ENCODE results near the gene PMPCA. TPM values are rescaled to one million over a fixed set of nuclear protein-coding genes. Genes with fewer than 3 reads are reported as not detected.

The PMPCA gene
- total RNA-seq, 4 donors from 2014 or later: 29.4 to 38.7 (median 33.5) TPM

DNA sequence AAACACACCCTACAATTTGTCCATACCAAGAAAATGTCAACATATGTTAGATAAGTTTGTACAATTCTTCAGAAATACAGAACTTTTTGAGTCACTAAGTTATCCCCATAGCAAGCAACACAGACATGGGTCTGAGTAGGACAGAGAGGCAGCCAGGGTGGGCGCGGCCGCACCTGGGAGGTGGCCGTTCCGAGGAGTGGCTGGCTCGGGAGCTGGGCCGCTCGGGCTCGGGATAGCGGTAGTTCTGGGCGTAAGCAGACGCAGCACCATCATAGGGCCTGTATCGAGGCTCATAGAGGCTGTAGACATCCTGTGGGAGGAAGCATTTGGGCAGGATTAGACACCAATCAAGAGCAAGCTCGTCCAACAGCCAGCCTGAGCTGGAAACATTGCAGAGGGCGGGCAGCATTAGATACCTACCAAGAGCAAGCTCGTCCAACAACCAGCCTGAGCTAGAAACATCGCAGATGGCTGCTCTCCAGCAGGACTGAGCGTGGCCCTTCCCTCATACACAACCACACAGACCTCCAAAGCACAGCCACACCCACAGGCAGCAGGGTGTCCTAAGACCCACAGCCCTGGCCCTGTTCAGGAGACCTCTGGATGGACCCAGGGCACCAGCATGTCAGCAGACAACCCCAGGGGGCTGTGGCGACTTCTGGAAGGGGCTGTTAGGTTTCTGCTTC lies 61.5 kb downstream of the PMPCA start:
- no peak for TF ChIP-seq POLR2A (IDR thresholded peaks at IDR 0.05)
- H3K27ac ChIP-seq: no peak overlapping the region

DNA sequence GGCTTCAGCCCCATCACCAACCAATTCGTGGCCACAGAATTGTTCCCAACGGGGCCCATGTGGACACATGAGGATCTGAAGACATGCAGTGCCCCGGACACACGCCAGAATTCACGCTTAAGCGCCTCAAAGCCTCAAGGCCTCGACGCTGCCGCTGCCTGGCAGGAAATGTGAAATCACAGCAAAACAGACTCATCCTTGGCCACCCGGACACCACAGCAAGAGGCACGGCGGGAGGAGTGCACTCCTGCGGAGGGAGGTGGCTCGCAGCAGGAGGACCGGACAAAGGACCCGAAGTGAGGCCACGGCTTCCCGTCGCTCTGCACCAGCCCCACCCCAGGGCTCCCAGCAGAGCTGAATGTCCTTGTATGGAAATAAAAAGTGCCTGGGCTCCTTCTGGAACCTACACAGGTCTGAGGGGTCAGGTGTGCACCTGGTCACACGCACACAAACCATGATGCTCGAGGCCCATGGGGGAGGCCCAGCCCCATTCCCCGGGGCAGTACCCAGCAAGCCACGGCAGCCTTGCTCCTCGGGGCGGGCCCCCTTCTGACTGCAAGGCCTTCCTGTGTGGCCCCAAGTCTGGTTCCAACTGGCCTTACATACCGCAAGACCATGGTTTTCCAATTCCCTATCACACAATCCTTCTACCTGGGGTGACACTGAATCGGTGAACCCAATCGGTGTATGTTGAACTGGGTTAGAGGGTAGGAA lies 62.3 kb downstream of the PMPCA start:
- Histone ChIP-seq H3K27ac (no peak overlapping the region), H3K9me3 (no peaks in the 10 kb centered on the region), H3K4me1 (no peaks in the 10 kb centered on the region), H3K27me3 (no peaks in the 10 kb centered on the region), H3K36me3 (peaks cover 37 to 100% (median 71%) of the 10 kb centered on the region in 3 donors), H3K4me3 (no peak overlapping the region)
- intact Hi-C loops (cut with DNase I): no loop called here
- WGBS, 2 donors: 88 to 90% methylated on average over 7 to 15 of the region's 28 CpGs
- DNase-seq: no peak
- TF ChIP-seq CTCF (IDR thresholded peaks at IDR 0.05) (no peak), POLR2A (IDR thresholded peaks at IDR 0.05) (no peak)

More for the DNA sequence above, 61.5 kb downstream of the PMPCA start:
- intact Hi-C loops (cut with DNase I): no loop called here
- H3K4me1 ChIP-seq: no peaks in the 10 kb centered on the region
- peaks cover 32 to 100% (median 66%) of the 10 kb centered on the region in 3 donors for H3K36me3 ChIP-seq
- 87 to 90% methylated on average over 17 of the region's 19 CpGs for WGBS, 2 donors
- H3K9me3 ChIP-seq: no peaks in the 10 kb centered on the region
- H3K4me3 ChIP-seq: no peak overlapping the region
- no peaks in the 10 kb centered on the region for H3K27me3 ChIP-seq
- no peak for DNase-seq

- no peaks in the 10 kb centered on the region for H3K9me3 ChIP-seq
- WGBS, 2 donors: 86 to 98% methylated on average over 9 to 12 of the region's 14 CpGs
- no peaks in the 10 kb centered on the region for H3K27me3 ChIP-seq
- no peak overlapping the region for H3K4me3 ChIP-seq
- H3K27ac ChIP-seq: no peak overlapping the region
- no peak for DNase-seq
- peaks cover 37 to 100% (median 71%) of the 10 kb centered on the region in 3 donors for H3K36me3 ChIP-seq
- no peaks in the 10 kb centered on the region for H3K4me1 ChIP-seq
- TF ChIP-seq CTCF (IDR thresholded peaks at IDR 0.05): no peak
- TF ChIP-seq POLR2A (IDR thresholded peaks at IDR 0.05): no peak
- intact Hi-C loops (cut with DNase I): no loop called here
Observed at GRCh38 chr9:136473354-136473721, 62.9 kb downstream of the PMPCA start.

Other genes starting within 250 kb of the PMPCA start
- gene LHX3, start 205.5 kb upstream of the PMPCA start, total RNA-seq: not detected
- gene QSOX2, start 164.8 kb upstream of the PMPCA start, total RNA-seq: 1 to 10 TPM; 2.9 to 7.1 (median 5.5) TPM
- gene CCDC187, start 106.6 kb upstream of the PMPCA start, total RNA-seq: not detected
- 1 to 10 TPM in 3 of 4 donors, under 1 TPM in 1; 0.72 to 8.2 (median 1.9) TPM for gene GPSM1, start 83.1 kb upstream of the PMPCA start, total RNA-seq
- gene DNLZ, start 46.9 kb upstream of the PMPCA start, total RNA-seq: 10 to 100 TPM in 3 of 4 donors, 1 to 10 TPM in 1; 1.8 to 31.1 (median 19.7) TPM
- gene CARD9, start 37.0 kb upstream of the PMPCA start, total RNA-seq: 1 to 10 TPM in 2 of 4 donors, under 1 TPM in 2; 0.57 to 1.1 (median 1.0) TPM
- 1 to 10 TPM; 2.6 to 5.1 (median 4.5) TPM for gene SNAPC4, start 10.5 kb upstream of the PMPCA start, total RNA-seq
- 10 to 100 TPM; 24.3 to 31.9 (median 28.2) TPM for gene ENTR1, start within 50 bp of the PMPCA start, total RNA-seq
- gene INPP5E, start 29.2 kb downstream of the PMPCA start, total RNA-seq: 1 to 10 TPM; 6.2 to 7.8 (median 7.5) TPM
- 10 to 100 TPM; 31.2 to 49.1 (median 38.6) TPM for gene SEC16A, start 72.4 kb downstream of the PMPCA start, total RNA-seq
- gene NOTCH1, start 135.4 kb downstream of the PMPCA start, total RNA-seq: 10 to 100 TPM; 32.0 to 40.8 (median 36.2) TPM

Data from esophagus squamous epithelium (tissue), 5 donors.